ENCODE measurements around the gene CENPK. TPM values are rescaled to one million over a fixed set of nuclear protein-coding genes. Genes with fewer than 3 reads are reported as not detected.

The CENPK gene
- total and polyA plus RNA-seq, 8 donors: 0.58 to 43.2 (median 4.6) TPM; not detected in 1

DNA sequence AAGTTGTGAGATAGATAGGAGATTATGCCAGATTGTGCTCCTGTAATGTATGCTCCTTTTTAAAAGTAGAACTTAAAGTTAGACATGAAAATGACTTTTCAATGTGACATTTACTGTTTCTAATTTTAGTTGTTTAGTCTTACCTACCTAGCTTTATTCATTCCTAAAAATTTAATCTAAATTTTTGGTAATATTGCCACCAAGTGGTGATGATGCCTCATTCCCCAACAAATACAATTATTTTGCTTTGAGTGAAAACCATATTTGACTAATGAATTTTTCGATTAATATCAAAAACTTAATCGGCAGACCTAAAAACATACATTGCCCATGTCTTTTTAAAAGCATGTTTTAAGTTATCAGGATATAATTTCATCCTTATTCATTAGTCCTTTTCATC is 25.7 kb upstream of the CENPK start:
- no peak for TF ChIP-seq POLR2AphosphoS5 (IDR thresholded peaks at IDR 0.05)
- TF ChIP-seq, protein P1, sequence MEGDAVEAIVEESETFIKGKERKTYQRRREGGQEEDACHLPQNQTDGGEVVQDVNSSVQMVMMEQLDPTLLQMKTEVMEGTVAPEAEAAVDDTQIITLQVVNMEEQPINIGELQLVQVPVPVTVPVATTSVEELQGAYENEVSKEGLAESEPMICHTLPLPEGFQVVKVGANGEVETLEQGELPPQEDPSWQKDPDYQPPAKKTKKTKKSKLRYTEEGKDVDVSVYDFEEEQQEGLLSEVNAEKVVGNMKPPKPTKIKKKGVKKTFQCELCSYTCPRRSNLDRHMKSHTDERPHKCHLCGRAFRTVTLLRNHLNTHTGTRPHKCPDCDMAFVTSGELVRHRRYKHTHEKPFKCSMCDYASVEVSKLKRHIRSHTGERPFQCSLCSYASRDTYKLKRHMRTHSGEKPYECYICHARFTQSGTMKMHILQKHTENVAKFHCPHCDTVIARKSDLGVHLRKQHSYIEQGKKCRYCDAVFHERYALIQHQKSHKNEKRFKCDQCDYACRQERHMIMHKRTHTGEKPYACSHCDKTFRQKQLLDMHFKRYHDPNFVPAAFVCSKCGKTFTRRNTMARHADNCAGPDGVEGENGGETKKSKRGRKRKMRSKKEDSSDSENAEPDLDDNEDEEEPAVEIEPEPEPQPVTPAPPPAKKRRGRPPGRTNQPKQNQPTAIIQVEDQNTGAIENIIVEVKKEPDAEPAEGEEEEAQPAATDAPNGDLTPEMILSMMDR (IDR thresholded peaks at IDR 0.05): no peak
- no peak for TF ChIP-seq POLR2A (IDR thresholded peaks at IDR 0.05)
- TF ChIP-seq EP300 (IDR thresholded peaks at IDR 0.05): no peak
- Histone ChIP-seq H3K36me3 (peaks cover 26 to 100% (median 98%) of the 10 kb centered on the region in 4 donors), H3K4me1 (no peaks in the 10 kb centered on the region), H3K4me3 (no peak overlapping the region), H3K9me3 (no peaks in the 10 kb centered on the region), H3K27me3 (no peaks in the 10 kb centered on the region), H3K27ac (no peak overlapping the region)
- DNase-seq: no peak
- intact Hi-C loops (cut with DNase I; ENCODE audit: low total_unique reads): no loop called here
- 92 to 99% (median 93%) methylated on average over 2 of the region's 2 CpGs for WGBS, 5 donors

GRCh38 chr5:65577141-65577540 is 14.2 kb upstream of the CENPK start:
- peaks cover 3 to 79% (median 76%) of the 10 kb centered on the region in 4 donors for H3K36me3 ChIP-seq
- no peak for DNase-seq
- no peak overlapping the region for H3K4me3 ChIP-seq
- no peak overlapping the region for H3K27ac ChIP-seq
- H3K4me1 ChIP-seq: no peaks in the 10 kb centered on the region
- no peaks in the 10 kb centered on the region for H3K9me3 ChIP-seq
- H3K27me3 ChIP-seq: no peaks in the 10 kb centered on the region
- TF ChIP-seq POLR2AphosphoS5 (IDR thresholded peaks at IDR 0.05): no peak
- no peak for TF ChIP-seq POLR2A (IDR thresholded peaks at IDR 0.05)
- TF ChIP-seq EP300 (IDR thresholded peaks at IDR 0.05): no peak
- TF ChIP-seq, protein P1 (IDR thresholded peaks at IDR 0.05): no peak
- intact Hi-C loops (cut with DNase I; ENCODE audit: low total_unique reads): no loop called here

GRCh38 chr5:65570598-65571226 is 7.7 kb upstream of the CENPK start:
- no peak overlapping the region for H3K27ac ChIP-seq
- intact Hi-C loops (cut with DNase I; ENCODE audit: low total_unique reads): no loop called here
- no peaks in the 10 kb centered on the region for H3K9me3 ChIP-seq
- DNase-seq: no peak
- WGBS, 5 donors: 91 to 97% (median 92%) methylated on average over 2 of the region's 2 CpGs
- H3K4me3 ChIP-seq: no peak overlapping the region
- peaks cover 0 to 12% (median 4%) of the 10 kb centered on the region in 4 donors for H3K4me1 ChIP-seq
- TF ChIP-seq EP300 (IDR thresholded peaks at IDR 0.05) (no peak), POLR2AphosphoS5 (IDR thresholded peaks at IDR 0.05) (no peak), POLR2A (IDR thresholded peaks at IDR 0.05) (no peak)
- TF ChIP-seq, protein P1 (IDR thresholded peaks at IDR 0.05): no peak
- no peaks in the 10 kb centered on the region for H3K27me3 ChIP-seq
- H3K36me3 ChIP-seq: peaks cover 0 to 78% (median 67%) of the 10 kb centered on the region in 4 donors

- Histone ChIP-seq H3K36me3 (peaks cover 0 to 45% (median 36%) of the 10 kb centered on the region in 4 donors), H3K27ac (no peak overlapping the region), H3K4me1 (peaks cover 13 to 45% (median 36%) of the 10 kb centered on the region in 4 donors), H3K4me3 (no peak overlapping the region), H3K9me3 (no peaks in the 10 kb centered on the region), H3K27me3 (no peaks in the 10 kb centered on the region)
- 78 to 93% (median 85%) methylated on average over 5 of the region's 5 CpGs for WGBS, 5 donors
- TF ChIP-seq POLR2A (IDR thresholded peaks at IDR 0.05) (no peak), POLR2AphosphoS5 (IDR thresholded peaks at IDR 0.05) (no peak), EP300 (IDR thresholded peaks at IDR 0.05) (no peak)
- TF ChIP-seq, protein P1 (IDR thresholded peaks at IDR 0.05): no peak
- DNase-seq: no peak
- intact Hi-C loops (cut with DNase I; ENCODE audit: low total_unique reads): no loop called here
These were observed 3.5 kb upstream of the CENPK start for GRCh38 chr5:65566505-65566904.

Measured in stomach (tissue), 9 donors.